ENCODE measurements around the gene RFK.

Gene RFK

GRCh38 chr9:76352026-76352620 is 42.1 kb downstream of the RFK start:
- TF ChIP-seq, protein P1, sequence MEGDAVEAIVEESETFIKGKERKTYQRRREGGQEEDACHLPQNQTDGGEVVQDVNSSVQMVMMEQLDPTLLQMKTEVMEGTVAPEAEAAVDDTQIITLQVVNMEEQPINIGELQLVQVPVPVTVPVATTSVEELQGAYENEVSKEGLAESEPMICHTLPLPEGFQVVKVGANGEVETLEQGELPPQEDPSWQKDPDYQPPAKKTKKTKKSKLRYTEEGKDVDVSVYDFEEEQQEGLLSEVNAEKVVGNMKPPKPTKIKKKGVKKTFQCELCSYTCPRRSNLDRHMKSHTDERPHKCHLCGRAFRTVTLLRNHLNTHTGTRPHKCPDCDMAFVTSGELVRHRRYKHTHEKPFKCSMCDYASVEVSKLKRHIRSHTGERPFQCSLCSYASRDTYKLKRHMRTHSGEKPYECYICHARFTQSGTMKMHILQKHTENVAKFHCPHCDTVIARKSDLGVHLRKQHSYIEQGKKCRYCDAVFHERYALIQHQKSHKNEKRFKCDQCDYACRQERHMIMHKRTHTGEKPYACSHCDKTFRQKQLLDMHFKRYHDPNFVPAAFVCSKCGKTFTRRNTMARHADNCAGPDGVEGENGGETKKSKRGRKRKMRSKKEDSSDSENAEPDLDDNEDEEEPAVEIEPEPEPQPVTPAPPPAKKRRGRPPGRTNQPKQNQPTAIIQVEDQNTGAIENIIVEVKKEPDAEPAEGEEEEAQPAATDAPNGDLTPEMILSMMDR (IDR thresholded peaks at IDR 0.05) = no peak
- no peak overlapping the region for H3K27ac ChIP-seq
- no peak for DNase-seq (ENCODE audit: low spot score)

GRCh38 chr9:76351006-76351405 is 43.2 kb downstream of the RFK start:
- H3K27ac ChIP-seq = no peak overlapping the region
- H3K4me3 ChIP-seq = no peak overlapping the region
- no peak for DNase-seq (ENCODE audit: low spot score)
- TF ChIP-seq, protein P1 (IDR thresholded peaks at IDR 0.05) = no peak

More at GRCh38 chr9:76352026-76352620, 42.1 kb downstream of the RFK start:
- no peak overlapping the region for H3K4me3 ChIP-seq

GRCh38 chr9:76349865-76350264 is 44.4 kb downstream of the RFK start:
- no peak overlapping the region for H3K27ac ChIP-seq
- TF ChIP-seq, protein P1 (IDR thresholded peaks at IDR 0.05) = no peak
- no peak for DNase-seq (ENCODE audit: low spot score)
- no peak overlapping the region for H3K4me3 ChIP-seq

DNA sequence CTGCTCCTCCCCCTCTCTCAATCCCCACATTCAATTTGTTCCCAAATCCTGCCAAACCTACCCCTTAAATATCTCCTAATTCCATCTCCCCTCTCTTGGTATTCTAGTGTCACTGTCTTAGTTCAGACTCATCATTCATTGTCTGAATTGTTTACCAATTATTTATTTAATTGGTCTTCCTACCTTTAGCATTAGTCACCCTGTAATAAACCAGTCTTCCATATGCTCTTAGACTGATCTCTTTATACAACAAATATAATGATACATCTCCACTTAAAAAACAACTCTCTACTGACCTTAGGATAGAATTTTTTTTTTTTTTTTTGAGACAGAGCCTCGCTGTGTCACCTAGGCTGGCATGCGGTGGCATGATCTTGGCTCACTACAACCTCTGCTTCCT is 51.4 kb downstream of the RFK start:
- DNase-seq (ENCODE audit: low spot score) = no peak
- TF ChIP-seq, protein P1 (IDR thresholded peaks at IDR 0.05) = no peak
- no peak overlapping the region for H3K27ac ChIP-seq
- H3K4me3 ChIP-seq = no peak overlapping the region

DNA sequence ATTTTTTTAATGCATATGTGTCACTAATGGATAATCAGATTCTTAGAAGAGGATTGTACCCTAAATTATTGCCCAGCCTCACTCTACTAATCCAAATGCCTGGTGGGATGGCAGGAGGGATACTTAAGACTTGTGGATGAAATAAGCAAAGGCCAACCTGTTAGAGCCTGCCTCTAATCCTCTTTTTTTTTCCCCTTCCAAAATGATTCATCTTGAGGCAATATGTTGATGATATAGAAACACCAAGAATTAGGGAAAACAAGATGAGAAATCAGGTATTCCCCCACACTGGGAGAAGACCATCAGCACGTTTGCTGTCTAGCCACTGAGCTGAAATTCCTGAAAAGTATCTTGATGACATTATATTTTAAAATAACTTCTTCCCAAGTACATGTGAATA is 52.0 kb downstream of the RFK start:
- Histone ChIP-seq H3K27ac (no peak overlapping the region), H3K4me3 (no peak overlapping the region)
- no peak for DNase-seq (ENCODE audit: low spot score)
- TF ChIP-seq, protein P1 (IDR thresholded peaks at IDR 0.05) = no peak

DNA sequence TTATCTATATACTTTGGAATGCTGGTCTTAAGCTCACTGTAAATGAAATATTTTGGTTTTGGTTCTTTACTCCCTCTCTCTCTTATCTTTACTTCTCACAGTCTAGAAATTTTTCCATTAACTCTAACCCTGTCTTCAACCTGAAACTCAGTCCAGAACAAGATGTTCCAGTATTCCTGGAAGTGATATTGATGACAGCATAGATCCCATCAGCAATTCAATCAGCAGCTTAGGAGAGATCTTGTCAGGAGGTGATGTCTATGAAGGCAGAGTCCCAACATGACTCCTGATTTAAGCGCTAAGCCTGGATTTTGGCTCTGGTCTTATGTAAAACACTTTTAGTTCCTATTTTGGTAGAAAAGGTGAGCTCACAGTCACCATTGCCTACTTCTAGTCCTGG is 52.6 kb downstream of the RFK start:
- TF ChIP-seq, protein P1 (IDR thresholded peaks at IDR 0.05) = no peak
- DNase-seq (ENCODE audit: low spot score) = no peak
- no peak overlapping the region for H3K27ac ChIP-seq
- no peak overlapping the region for H3K4me3 ChIP-seq

GRCh38 chr9:76338418-76338817 is 55.8 kb downstream of the RFK start:
- Histone ChIP-seq H3K27ac (no peak overlapping the region), H3K4me3 (no peak overlapping the region)
- TF ChIP-seq, protein P1 (IDR thresholded peaks at IDR 0.05) = no peak
- no peak for DNase-seq (ENCODE audit: low spot score)
